ENCODE measurements around the gene CYFIP2.
"Not testable (repeated sequence)": the region's sequence is repeated elsewhere in the genome, so short reads cannot be mapped to it uniquely, and the experiment has no call there.

GRCh38 chr5:157244704-157245103 lies 21.2 kb upstream of the CYFIP2 start:
- TF ChIP-seq EZH2 (optimal IDR thresholded peaks at IDR 0.05; ENCODE audit: low read depth, low read length); CTCF (IDR thresholded peaks at IDR 0.05; ENCODE audit: low read length): not testable (repeated sequence)
